ENCODE results near the gene ZNF688. TPM values are rescaled to one million over a fixed set of nuclear protein-coding genes. Genes with fewer than 3 reads are reported as not detected.
"Not testable (repeated sequence)": the region's sequence is repeated elsewhere in the genome, so short reads cannot be mapped to it uniquely, and the experiment has no call there.

Gene ZNF688
- total RNA-seq, 1 donor from 2014 or later = 5.4 TPM

DNA sequence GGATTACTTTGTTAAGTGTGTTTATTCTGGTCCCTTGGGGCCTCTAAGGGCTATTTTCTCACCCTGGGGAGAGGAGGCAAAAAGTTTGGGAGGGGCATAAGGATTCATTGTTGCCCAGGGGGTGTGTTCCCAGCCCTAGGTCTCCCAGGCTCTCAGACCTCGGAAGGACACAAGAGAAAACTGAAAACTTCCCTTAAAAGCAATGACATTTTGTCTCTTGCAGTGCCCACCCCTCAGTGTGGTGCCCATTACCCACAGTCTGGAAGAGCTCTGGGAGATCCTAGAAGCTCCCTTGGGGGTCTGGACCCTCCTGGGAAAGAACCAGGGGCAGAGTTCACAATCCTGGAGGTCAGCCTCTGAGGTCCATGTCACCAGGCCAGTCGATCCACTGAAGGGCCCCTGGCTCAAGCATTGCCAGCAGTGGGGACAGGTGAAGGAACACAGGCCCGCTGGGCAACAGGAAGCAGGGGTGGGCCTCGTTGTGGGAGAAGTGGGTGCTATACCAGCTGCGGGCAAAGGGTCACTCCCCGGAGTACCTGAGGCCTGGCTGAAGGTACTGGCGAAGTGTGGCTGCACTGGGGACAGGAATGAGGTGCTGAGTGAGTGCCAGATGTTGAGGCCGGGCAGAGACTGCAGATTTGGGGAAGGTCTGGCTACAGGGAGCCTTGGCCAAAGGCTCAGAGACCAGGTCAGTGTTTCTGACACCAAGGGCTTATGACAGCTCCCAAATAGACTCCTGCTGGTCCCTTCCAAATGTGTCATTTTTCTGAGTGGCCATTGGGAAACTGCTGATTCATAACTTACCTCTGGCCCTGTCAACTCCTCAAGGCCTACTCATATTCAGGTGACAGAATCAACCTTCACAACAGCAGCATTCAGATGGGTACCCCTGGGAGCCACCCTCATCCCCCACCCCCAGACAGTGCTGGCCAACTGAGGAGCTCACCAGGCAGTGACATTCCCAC, 32.2 kb downstream of the ZNF688 start:
- H3K36me3 Mint-ChIP-seq (ENCODE audit: low read depth, unreplicated experiment) = peaks cover 6% of the 10 kb centered on the region
- no peaks in the 10 kb centered on the region for H3K36me3 ChIP-seq (ENCODE audit: insufficient read depth, low read length)
- no peaks in the 10 kb centered on the region for H3K9me3 ChIP-seq (ENCODE audit: insufficient read depth, low read depth, low read length)
- H2AFZ ChIP-seq (ENCODE audit: low read depth, low read length) = no peak overlapping the region
- TF ChIP-seq, protein P1, sequence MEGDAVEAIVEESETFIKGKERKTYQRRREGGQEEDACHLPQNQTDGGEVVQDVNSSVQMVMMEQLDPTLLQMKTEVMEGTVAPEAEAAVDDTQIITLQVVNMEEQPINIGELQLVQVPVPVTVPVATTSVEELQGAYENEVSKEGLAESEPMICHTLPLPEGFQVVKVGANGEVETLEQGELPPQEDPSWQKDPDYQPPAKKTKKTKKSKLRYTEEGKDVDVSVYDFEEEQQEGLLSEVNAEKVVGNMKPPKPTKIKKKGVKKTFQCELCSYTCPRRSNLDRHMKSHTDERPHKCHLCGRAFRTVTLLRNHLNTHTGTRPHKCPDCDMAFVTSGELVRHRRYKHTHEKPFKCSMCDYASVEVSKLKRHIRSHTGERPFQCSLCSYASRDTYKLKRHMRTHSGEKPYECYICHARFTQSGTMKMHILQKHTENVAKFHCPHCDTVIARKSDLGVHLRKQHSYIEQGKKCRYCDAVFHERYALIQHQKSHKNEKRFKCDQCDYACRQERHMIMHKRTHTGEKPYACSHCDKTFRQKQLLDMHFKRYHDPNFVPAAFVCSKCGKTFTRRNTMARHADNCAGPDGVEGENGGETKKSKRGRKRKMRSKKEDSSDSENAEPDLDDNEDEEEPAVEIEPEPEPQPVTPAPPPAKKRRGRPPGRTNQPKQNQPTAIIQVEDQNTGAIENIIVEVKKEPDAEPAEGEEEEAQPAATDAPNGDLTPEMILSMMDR (IDR thresholded peaks at IDR 0.05; ENCODE audit: insufficient read depth, low read depth, low read length) = no peak
- TF ChIP-seq EZH2 (IDR thresholded peaks at IDR 0.05; ENCODE audit: insufficient read depth, low read length) = no peak
- no peak overlapping the region for H3K4me3 Mint-ChIP-seq (ENCODE audit: unreplicated experiment)
- no peak overlapping the region for H3K9ac ChIP-seq (ENCODE audit: low read length)
- no peak overlapping the region for H3K4me2 ChIP-seq (ENCODE audit: low read length)
- H3K27me3 Mint-ChIP-seq (ENCODE audit: low read depth, unreplicated experiment) = no peaks in the 10 kb centered on the region
- peaks cover 7% of the 10 kb centered on the region for H3K79me2 ChIP-seq (ENCODE audit: insufficient read depth, low read length)
- no peak for DNase-seq (ENCODE audit: low read depth)
- no peak for FAIRE-seq
- no peaks in the 10 kb centered on the region for H4K20me1 ChIP-seq (ENCODE audit: insufficient read depth, low read length)
- H3K4me1 Mint-ChIP-seq (ENCODE audit: low read depth, unreplicated experiment) = peaks cover 7% of the 10 kb centered on the region
- H3K27ac ChIP-seq (ENCODE audit: low read depth, low read length) = no peak overlapping the region
- H3K9me3 Mint-ChIP-seq (ENCODE audit: unreplicated experiment) = no peaks in the 10 kb centered on the region
- peaks cover 26% of the 10 kb centered on the region for H3K4me1 ChIP-seq (ENCODE audit: insufficient read depth, low read length)
- no peak overlapping the region for H3K27ac Mint-ChIP-seq (ENCODE audit: unreplicated experiment)
- no peaks in the 10 kb centered on the region for H3K27me3 ChIP-seq (ENCODE audit: insufficient read depth, low read length)
- H3K4me3 ChIP-seq (ENCODE audit: insufficient read depth, low read depth, low read length) = no peak overlapping the region

DNA sequence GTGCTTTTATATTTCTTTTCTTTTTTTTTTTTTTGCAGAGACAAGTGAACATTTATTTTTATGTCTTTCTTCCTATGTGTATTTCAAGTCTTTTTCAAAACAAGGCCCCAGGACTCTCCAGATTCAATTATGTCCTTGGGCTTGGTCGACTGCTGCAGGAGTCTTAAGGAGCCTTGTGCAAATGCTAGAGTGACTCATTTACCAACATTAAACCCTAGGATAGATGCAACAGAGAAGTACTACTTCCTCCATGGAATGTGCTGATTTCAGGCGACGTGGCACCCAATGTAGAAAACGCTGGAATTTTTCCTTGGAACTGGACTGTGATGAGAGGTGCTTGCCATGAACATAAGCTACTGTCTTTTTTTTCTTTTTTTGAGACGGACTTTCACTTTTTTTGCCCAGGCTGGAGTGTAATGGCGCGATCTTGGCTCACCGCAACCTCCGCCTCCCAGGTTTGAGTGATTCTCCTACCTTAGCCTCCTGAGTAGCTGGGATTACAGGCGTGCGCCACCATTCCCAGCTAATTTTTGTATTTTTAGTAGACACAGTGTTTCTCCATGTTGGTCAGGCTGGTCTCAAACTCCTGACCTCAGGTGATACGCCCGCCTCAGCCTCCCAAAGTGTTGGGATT, 35.0 kb downstream of the ZNF688 start:
- not testable (repeated sequence) for H3K27me3 ChIP-seq (ENCODE audit: insufficient read depth, low read length); H3K4me3 ChIP-seq (ENCODE audit: insufficient read depth, low read depth, low read length); H3K36me3 Mint-ChIP-seq (ENCODE audit: low read depth, unreplicated experiment); H3K9me3 ChIP-seq (ENCODE audit: insufficient read depth, low read depth, low read length); H3K4me2 ChIP-seq (ENCODE audit: low read length); H3K9me3 Mint-ChIP-seq (ENCODE audit: unreplicated experiment); H3K27ac ChIP-seq (ENCODE audit: low read depth, low read length); H3K4me1 Mint-ChIP-seq (ENCODE audit: low read depth, unreplicated experiment); H4K20me1 ChIP-seq (ENCODE audit: insufficient read depth, low read length); DNase-seq (ENCODE audit: low read depth); FAIRE-seq; H2AFZ ChIP-seq (ENCODE audit: low read depth, low read length); H3K9ac ChIP-seq (ENCODE audit: low read length); H3K27me3 Mint-ChIP-seq (ENCODE audit: low read depth, unreplicated experiment); H3K36me3 ChIP-seq (ENCODE audit: insufficient read depth, low read length)
- H3K4me3 Mint-ChIP-seq (ENCODE audit: unreplicated experiment) = peak overlapping the region; percentile 94
- peak overlapping the region; percentile 18 for H3K27ac Mint-ChIP-seq (ENCODE audit: unreplicated experiment)
- H3K79me2 ChIP-seq (ENCODE audit: insufficient read depth, low read length) = peaks cover 22% of the 10 kb centered on the region
- H3K4me1 ChIP-seq (ENCODE audit: insufficient read depth, low read length) = peaks cover 25% of the 10 kb centered on the region

DNA sequence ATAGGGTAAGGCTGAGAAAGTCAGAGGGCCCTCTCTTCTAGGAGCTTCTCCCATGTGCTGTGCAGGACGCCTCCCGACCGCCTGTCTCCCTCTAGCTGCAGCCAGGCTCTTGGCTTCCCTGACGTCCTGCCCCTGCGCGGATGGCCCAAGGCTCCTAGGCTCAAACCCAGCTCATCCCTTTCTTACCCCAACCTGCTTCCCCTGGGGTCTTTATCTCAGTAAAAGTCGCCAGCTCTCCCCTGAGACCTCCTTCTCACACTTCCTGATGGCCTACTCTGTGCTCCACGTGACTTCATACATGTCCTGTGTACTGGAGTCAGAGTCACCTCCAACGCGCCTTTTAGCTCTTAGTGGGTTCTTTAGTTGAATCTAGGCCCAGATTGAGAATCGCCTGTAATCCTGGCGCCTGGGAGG, 35.7 kb downstream of the ZNF688 start:
- peaks cover 7% of the 10 kb centered on the region for H3K4me1 Mint-ChIP-seq (ENCODE audit: low read depth, unreplicated experiment)
- DNase-seq (ENCODE audit: low read depth) (peak; percentile 40), FAIRE-seq (no peak)
- Histone ChIP-seq H3K9ac (ENCODE audit: low read length) (peak overlapping the region; percentile 85), H3K9me3 (ENCODE audit: insufficient read depth, low read depth, low read length) (no peaks in the 10 kb centered on the region), H3K4me2 (ENCODE audit: low read length) (peak overlapping the region; percentile 92), H2AFZ (ENCODE audit: low read depth, low read length) (peak overlapping the region; percentile 95), H3K79me2 (ENCODE audit: insufficient read depth, low read length) (peaks cover 22% of the 10 kb centered on the region), H3K27ac (ENCODE audit: low read depth, low read length) (no peak overlapping the region), H3K27me3 (ENCODE audit: insufficient read depth, low read length) (no peaks in the 10 kb centered on the region), H4K20me1 (ENCODE audit: insufficient read depth, low read length) (no peaks in the 10 kb centered on the region), H3K4me3 (ENCODE audit: insufficient read depth, low read depth, low read length) (peak overlapping the region; percentile 68), H3K36me3 (ENCODE audit: insufficient read depth, low read length) (no peaks in the 10 kb centered on the region), H3K4me1 (ENCODE audit: insufficient read depth, low read length) (peaks cover 21% of the 10 kb centered on the region)
- no peaks in the 10 kb centered on the region for H3K9me3 Mint-ChIP-seq (ENCODE audit: unreplicated experiment)
- peak overlapping the region; percentile 94 for H3K4me3 Mint-ChIP-seq (ENCODE audit: unreplicated experiment)
- TF ChIP-seq EZH2 (IDR thresholded peaks at IDR 0.05; ENCODE audit: insufficient read depth, low read length) = no peak
- TF ChIP-seq, protein P1 (IDR thresholded peaks at IDR 0.05; ENCODE audit: insufficient read depth, low read depth, low read length) = no peak
- peaks cover 6% of the 10 kb centered on the region for H3K36me3 Mint-ChIP-seq (ENCODE audit: low read depth, unreplicated experiment)
- no peaks in the 10 kb centered on the region for H3K27me3 Mint-ChIP-seq (ENCODE audit: low read depth, unreplicated experiment)
- H3K27ac Mint-ChIP-seq (ENCODE audit: unreplicated experiment) = peak overlapping the region; percentile 81

Measured in astrocyte (in vitro differentiated cells and primary cell).